T-helper 17 cell (primary cell): ENCODE measurements around the gene NR0B1. TPM values are rescaled to one million over a fixed set of nuclear protein-coding genes. Genes with fewer than 3 reads are reported as not detected.

Experiments
- ATAC-seq: fragments of 150-1000 bp; cut with Tn5 transposase; 2 replicates; pipeline ENCODE4 v1.10.0; 2021; ENCODE audit warnings: mild to moderate bottlenecking, moderate library complexity
- DNase-seq, 3 donors: peaks; one replicate each; pipeline versions ENCODE4 v3.0.0 to v3.0.0-alpha.2; 2020 to 2021
- H3K9me3 ChIP-seq: one replicate; pipeline ENCODE4 v1.7.0; 2013; ENCODE audit warnings: low read length, mild to moderate bottlenecking; ENCODE audit not compliant: control insufficient read depth, poor library complexity, severe bottlenecking
- H3K27ac Mint-ChIP-seq: one replicate; pipeline ENCODE4 v1.8.0; 2022; ENCODE audit warnings: mild to moderate bottlenecking, moderate library complexity, mixed read lengths
- H3K27me3 Mint-ChIP-seq: one replicate; pipeline ENCODE4 v1.8.0; 2022; ENCODE audit warnings: mixed read lengths
- H3K36me3 Mint-ChIP-seq: one replicate; pipeline ENCODE4 v1.8.0; 2022; ENCODE audit warnings: low read depth, mixed read lengths
- H3K4me1 Mint-ChIP-seq: one replicate; pipeline ENCODE4 v1.8.0; 2022; ENCODE audit warnings: mild to moderate bottlenecking, mixed read lengths
- H3K4me3 Mint-ChIP-seq: one replicate; pipeline ENCODE4 v1.8.0; 2022; ENCODE audit warnings: mild to moderate bottlenecking, moderate library complexity, mixed read lengths
- total RNA-seq, 4 donors: library from RNA in 2 of 4; stranded (reverse) in 2 of 4; gene quantifications; one replicate each; pipeline ENCODE4 v1.2.3 and lab custom pipeline; 2022 to 2026

NR0B1 gene, protein sequence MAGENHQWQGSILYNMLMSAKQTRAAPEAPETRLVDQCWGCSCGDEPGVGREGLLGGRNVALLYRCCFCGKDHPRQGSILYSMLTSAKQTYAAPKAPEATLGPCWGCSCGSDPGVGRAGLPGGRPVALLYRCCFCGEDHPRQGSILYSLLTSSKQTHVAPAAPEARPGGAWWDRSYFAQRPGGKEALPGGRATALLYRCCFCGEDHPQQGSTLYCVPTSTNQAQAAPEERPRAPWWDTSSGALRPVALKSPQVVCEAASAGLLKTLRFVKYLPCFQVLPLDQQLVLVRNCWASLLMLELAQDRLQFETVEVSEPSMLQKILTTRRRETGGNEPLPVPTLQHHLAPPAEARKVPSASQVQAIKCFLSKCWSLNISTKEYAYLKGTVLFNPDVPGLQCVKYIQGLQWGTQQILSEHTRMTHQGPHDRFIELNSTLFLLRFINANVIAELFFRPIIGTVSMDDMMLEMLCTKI
- total RNA-seq (not detected), total RNA-seq (lab: John Stamatoyannopoulos, UW) (0 to 0.23 reads per million in 2 donors)

DNA sequence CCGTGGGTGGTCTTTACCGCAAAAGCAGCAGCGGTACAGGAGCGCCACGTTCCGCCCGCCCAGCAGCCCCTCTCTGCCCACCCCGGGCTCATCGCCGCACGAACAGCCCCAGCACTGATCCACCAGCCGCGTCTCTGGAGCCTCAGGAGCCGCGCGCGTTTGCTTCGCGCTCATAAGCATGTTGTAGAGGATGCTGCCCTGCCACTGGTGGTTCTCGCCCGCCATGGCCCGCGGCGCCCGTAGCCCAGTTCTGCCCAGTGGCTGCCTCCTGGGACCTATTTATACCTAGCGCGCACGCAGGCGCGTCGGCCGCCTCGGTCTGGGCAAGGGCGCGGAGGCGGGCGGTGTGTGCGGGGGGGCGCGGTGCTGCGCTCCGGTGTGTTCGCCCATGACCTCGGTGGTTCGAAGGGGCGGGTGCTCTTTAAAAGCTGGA lies at the start of gene NR0B1:
TSS of gene NR0B1 (minus strand) at position 252 of the 433 bp plus-strand sequence. CDS start at position 225, 27 bp downstream.
- H3K4me3 Mint-ChIP-seq = no peak within 1 kb of the TSS
- H3K27ac Mint-ChIP-seq = no peak within 1 kb of the TSS
- H3K4me1 Mint-ChIP-seq = no peaks in the 10 kb centered on the region
- H3K27me3 Mint-ChIP-seq = peaks cover 4% of the 10 kb centered on the region
- no peaks in the 10 kb centered on the region for H3K36me3 Mint-ChIP-seq
- ATAC-seq = no peak
- DNase-seq = no peak
- no peaks in the 10 kb centered on the region for H3K9me3 ChIP-seq

DNA sequence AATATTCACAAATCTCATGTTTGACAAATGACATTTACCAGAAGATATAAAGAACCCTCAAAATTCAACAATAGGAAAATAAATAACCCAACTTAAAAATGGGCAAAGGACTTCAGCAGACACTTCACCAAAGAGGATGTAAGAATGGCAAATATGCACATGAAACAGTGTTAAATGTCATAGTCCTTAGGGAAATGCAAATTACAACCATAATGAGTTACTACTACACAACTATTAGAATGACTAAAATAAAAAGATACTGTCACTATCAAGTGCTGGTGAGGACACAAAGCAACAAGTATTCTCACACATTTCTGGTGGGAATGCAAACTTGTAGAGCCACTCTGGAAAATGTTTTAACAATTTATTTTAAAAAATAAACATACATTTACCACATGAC lies 40.8 kb upstream of the NR0B1 start:
- no peaks in the 10 kb centered on the region for H3K9me3 ChIP-seq
- DNase-seq (no peak), ATAC-seq (no peak)
- Mint-ChIP-seq H3K4me1 (no peaks in the 10 kb centered on the region), H3K36me3 (no peaks in the 10 kb centered on the region), H3K4me3 (no peak overlapping the region), H3K27me3 (no peaks in the 10 kb centered on the region), H3K27ac (no peak overlapping the region)

DNA sequence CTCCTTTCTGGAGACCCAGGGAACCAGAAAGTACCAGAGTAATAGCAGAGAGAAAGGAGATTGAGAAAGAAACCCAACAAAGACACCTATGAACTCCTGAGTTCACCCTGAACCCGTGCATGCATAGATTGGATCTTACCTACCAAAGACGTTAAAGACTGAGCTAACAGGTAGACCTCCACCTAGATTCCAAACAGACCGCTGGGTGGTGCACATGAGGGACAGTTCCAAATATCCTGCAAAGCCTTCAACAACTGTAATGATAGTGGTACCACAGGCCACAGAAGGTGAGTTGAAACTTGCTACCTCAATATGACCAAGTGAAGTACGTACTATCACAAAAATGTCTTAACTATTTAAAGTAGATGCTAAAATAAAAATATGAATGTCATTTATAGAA lies 34.0 kb upstream of the NR0B1 start:
- H3K27ac Mint-ChIP-seq = no peak overlapping the region
- no peaks in the 10 kb centered on the region for H3K36me3 Mint-ChIP-seq
- DNase-seq = no peak

DNA sequence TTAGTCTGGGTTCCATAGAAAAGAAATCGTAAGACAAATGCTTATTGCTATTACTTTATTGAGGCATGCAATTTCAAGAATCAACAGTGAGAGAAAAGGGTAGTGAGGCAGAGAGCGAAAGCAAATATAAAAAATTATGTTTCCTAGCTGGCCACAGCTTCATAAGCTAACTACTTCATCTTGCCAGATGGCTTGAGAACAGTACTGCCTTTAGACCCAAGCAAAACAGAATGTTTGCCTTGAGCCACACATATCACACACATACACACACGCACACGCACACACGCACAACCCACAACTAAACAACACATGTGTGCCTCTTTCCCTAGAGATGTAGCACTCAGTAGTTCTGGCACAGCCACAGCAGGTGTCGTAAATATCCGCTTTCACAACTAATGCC lies 31.6 kb upstream of the NR0B1 start:
- DNase-seq = no peak
- Mint-ChIP-seq H3K36me3 (no peaks in the 10 kb centered on the region), H3K27ac (no peak overlapping the region), H3K4me1 (no peaks in the 10 kb centered on the region), H3K4me3 (no peak overlapping the region), H3K27me3 (no peaks in the 10 kb centered on the region)
- ATAC-seq = no peak
- H3K9me3 ChIP-seq = peaks cover 2% of the 10 kb centered on the region

More for the DNA sequence above, 34.0 kb upstream of the NR0B1 start:
- Mint-ChIP-seq H3K4me1 (no peaks in the 10 kb centered on the region), H3K27me3 (no peaks in the 10 kb centered on the region), H3K4me3 (no peak overlapping the region)
- H3K9me3 ChIP-seq = peaks cover 2% of the 10 kb centered on the region
- no peak for ATAC-seq

DNA sequence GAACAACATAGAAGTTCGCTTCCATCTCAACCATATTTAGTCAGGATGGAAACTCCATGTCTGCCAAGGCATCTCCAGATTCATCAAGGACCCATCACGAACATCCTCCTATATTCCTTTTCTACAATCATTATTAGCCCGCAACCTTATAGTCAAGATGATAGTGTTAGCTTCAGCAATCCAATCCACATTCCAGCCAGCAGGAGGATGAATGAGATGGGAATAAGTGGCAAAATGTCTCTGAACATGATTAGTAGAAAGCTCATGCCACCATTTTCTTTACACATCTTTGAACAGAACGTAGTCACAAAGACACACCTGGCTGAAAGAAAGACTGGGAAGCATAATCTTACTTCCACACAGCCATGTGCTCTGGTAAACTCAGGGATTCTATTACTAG lies 18.6 kb upstream of the NR0B1 start:
- no peaks in the 10 kb centered on the region for H3K9me3 ChIP-seq
- Mint-ChIP-seq H3K27ac (no peak overlapping the region), H3K36me3 (no peaks in the 10 kb centered on the region), H3K27me3 (no peaks in the 10 kb centered on the region), H3K4me1 (no peaks in the 10 kb centered on the region), H3K4me3 (no peak overlapping the region)
- no peak for ATAC-seq
- DNase-seq = no peak

DNA sequence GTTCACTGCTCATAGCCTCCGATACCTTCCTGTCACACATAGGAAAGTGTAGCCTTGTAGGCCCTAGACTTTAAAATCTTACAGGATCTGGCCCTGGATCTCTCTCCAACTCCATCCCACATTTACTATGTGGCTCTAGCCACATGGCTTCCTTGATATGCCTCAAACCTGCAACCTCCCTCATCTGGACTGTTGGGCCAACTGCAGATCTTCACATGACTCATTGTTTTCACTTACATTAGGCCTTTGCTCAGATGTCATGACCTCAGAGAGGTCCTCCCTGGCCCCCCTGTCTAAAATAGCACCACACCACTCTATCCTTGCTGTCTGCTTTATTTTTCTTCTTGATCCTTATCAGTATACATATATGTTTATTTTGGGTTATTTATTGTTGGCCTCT lies 8.1 kb upstream of the NR0B1 start:
- H3K9me3 ChIP-seq = no peaks in the 10 kb centered on the region
- no peak overlapping the region for H3K4me3 Mint-ChIP-seq
- no peaks in the 10 kb centered on the region for H3K27me3 Mint-ChIP-seq
- H3K36me3 Mint-ChIP-seq = no peaks in the 10 kb centered on the region
- H3K27ac Mint-ChIP-seq = no peak overlapping the region
- ATAC-seq (no peak), DNase-seq (no peak)
- H3K4me1 Mint-ChIP-seq = no peaks in the 10 kb centered on the region

DNA sequence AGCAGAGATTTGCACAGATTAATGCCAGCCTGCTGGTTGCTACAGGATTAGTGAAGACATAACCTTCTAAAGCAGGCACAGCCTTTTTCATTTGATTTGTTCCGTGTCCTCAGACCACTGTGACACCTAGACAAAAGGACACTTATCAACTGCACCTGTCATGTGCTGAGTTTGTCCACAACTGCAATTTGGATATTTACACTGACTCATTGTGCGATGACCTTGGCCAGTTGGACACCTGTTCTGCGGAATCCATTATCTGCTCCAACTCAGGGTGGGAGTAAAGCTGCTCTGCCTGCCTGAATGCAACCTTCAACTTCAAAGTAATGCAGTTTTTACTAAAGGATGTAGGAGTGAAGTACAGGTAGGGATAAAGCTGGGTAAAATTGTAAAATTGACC lies 4.1 kb upstream of the NR0B1 start:
- H3K4me3 Mint-ChIP-seq = no peak overlapping the region
- no peaks in the 10 kb centered on the region for H3K4me1 Mint-ChIP-seq
- ATAC-seq (no peak), DNase-seq (no peak)
- no peak overlapping the region for H3K27ac Mint-ChIP-seq
- H3K9me3 ChIP-seq = no peaks in the 10 kb centered on the region
- no peaks in the 10 kb centered on the region for H3K36me3 Mint-ChIP-seq
- H3K27me3 Mint-ChIP-seq = peaks cover 4% of the 10 kb centered on the region

DNA sequence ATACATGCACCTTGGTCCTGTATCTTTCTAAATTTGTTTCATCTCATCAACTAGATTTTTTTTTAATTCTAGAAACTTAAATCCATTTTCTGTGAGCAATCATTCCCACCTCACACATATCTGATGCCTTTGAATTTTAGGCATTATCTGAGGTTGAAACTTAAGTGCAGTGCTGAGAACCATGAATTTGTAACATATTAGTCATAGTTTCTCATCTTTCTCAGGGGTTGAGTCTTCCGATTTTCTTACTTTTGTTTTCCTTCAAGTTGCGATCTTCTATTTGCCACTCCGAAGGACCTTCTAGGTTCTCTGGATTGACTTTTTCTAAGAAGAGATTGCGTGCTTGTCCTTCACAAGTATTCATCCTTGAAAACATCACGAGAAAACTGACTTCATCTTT lies 3.7 kb upstream of the NR0B1 start:
- Mint-ChIP-seq H3K4me3 (no peak overlapping the region), H3K36me3 (no peaks in the 10 kb centered on the region), H3K27ac (no peak overlapping the region), H3K27me3 (peaks cover 4% of the 10 kb centered on the region), H3K4me1 (no peaks in the 10 kb centered on the region)
- ATAC-seq (no peak), DNase-seq (no peak)
- H3K9me3 ChIP-seq = no peaks in the 10 kb centered on the region

DNA sequence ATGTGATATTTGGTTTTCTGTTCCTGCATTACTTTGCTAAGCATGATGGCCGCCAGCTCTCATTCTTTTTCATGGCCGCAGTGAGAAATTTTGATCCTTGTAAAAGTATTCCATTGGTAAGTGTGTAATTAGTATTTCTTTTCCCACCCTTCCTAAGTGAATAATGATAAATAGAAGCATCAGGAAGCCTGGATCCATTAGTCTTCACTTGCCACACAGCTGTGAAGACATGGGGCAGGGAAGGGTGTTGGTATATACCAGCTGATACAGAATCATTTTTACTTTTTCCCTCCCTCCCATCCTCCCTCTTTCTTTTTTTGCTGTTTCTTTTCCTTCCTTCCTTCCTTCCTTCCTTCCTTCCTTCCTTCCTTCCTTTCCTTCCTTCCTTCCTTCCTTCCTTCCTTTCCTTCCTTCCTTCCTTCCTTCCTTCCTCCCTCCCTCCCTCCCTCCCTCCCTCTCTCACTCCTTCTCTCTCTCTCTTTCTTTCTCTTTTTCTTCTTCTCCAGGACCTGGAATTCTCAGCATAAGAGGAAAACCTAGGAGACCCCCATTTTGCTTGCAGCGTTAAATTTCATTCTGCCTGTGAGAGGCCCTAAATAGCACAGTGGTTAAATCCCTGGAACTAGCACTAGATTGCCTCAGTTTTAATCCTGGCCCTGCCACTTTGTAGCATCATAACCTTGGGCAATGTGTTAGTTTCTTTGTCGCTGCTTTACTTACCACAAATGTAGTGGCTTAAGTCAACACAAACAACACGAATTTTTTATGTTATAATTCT lies 1.4 kb upstream of the NR0B1 start:
- Mint-ChIP-seq H3K36me3 (no peaks in the 10 kb centered on the region), H3K4me3 (no peak overlapping the region), H3K27me3 (peaks cover 4% of the 10 kb centered on the region), H3K27ac (no peak overlapping the region), H3K4me1 (no peaks in the 10 kb centered on the region)
- DNase-seq (no peak), ATAC-seq (no peak)
- H3K9me3 ChIP-seq = no peaks in the 10 kb centered on the region

DNA sequence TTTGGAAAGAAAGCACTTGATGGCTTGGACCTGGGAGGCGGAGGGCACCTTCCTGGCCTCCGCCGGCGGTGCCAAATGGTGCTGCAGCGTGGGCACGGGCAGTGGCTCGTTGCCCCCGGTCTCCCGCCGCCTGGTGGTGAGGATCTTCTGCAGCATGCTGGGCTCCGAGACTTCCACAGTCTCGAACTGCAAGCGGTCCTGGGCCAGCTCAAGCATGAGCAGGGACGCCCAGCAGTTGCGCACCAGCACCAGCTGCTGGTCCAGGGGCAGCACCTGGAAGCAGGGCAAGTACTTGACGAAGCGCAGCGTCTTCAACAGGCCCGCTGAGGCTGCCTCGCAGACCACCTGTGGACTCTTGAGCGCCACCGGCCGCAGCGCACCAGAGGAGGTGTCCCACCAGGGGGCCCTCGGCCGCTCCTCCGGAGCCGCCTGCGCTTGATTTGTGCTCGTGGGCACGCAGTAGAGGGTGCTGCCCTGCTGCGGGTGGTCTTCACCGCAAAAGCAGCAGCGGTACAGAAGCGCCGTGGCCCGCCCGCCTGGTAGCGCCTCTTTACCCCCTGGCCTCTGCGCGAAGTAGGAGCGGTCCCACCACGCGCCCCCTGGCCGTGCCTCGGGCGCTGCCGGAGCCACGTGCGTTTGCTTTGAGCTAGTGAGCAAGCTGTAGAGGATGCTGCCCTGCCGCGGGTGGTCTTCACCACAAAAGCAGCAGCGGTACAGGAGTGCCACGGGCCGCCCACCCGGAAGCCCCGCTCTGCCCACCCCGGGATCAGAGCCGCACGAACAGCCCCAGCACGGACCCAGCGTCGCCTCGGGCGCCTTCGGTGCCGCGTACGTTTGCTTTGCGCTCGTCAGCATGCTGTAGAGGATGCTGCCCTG lies 689 bp downstream of the NR0B1 start:
- Mint-ChIP-seq H3K4me3 (no peak overlapping the region), H3K27me3 (peaks cover 4% of the 10 kb centered on the region), H3K27ac (no peak overlapping the region), H3K4me1 (no peaks in the 10 kb centered on the region), H3K36me3 (no peaks in the 10 kb centered on the region)
- DNase-seq = no peak
- no peaks in the 10 kb centered on the region for H3K9me3 ChIP-seq
- ATAC-seq = no peak

DNA sequence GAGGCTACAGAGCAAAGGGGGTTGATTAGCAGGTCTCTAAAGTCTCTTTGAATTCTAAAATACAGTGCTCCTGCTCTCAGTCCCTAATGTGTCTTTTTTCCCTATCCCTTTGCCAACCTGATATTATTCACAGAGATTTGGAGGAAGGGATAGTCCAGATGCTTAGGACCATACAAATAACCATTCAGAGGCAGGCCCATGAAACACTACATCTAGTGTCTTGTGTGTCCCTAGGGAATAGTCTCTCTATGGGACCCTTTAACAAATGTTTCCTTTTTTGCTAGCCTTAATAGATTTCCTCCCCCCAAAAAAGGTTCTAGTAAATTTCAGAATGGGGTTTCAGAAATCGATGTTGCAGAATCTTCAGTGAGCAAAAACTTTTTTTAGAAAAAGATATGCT lies 1.7 kb downstream of the NR0B1 start:
- H3K27me3 Mint-ChIP-seq = peaks cover 4% of the 10 kb centered on the region
- H3K9me3 ChIP-seq = no peaks in the 10 kb centered on the region
- no peak overlapping the region for H3K27ac Mint-ChIP-seq
- no peak for DNase-seq
- H3K4me1 Mint-ChIP-seq = no peaks in the 10 kb centered on the region
- ATAC-seq = no peak
- H3K4me3 Mint-ChIP-seq = no peak overlapping the region
- H3K36me3 Mint-ChIP-seq = no peaks in the 10 kb centered on the region

DNA sequence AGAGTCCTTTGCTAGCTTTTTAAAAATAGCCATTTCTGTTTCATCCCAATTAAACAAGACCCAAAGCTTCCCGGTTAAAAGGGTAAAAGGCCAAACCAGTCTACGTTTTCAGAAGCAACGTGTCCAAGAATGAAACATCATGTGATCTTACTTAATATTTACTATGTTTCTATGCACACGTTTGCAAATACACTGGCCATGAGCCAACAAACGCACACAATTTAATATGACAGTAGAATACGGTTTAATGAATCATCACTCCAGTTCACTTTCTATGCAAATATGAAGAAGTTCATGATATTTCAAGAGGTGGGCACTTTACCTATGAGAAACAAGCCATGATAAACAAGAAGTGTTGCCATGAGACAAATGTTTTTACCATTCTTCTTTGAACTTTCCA lies 4.3 kb downstream of the NR0B1 start:
- Mint-ChIP-seq H3K4me1 (no peaks in the 10 kb centered on the region), H3K27ac (no peak overlapping the region), H3K36me3 (no peaks in the 10 kb centered on the region), H3K27me3 (no peaks in the 10 kb centered on the region), H3K4me3 (no peak overlapping the region)
- H3K9me3 ChIP-seq = no peaks in the 10 kb centered on the region
- ATAC-seq (no peak), DNase-seq (no peak)

DNA sequence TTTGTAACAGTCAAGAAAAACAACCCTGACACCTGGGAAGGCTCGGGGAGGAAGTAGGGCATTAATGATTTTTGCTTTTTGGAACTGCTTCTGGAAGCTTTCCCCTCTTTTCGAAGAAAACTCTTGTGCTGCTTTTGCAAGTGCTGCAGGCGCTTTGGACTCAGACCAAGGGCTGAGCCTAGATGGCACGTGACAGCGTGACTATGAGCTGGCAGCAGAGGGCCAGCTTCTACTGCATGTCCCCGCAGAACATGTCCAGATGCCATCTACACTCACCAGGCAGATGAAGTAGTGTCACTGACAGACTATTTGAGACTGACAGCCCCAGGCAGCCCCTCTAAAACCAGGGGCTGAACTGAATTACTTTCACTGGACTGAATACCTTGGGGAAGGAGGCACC lies 6.2 kb downstream of the NR0B1 start:
- Mint-ChIP-seq H3K4me1 (no peaks in the 10 kb centered on the region), H3K4me3 (no peak overlapping the region), H3K36me3 (no peaks in the 10 kb centered on the region), H3K27me3 (no peaks in the 10 kb centered on the region), H3K27ac (no peak overlapping the region)
- DNase-seq (no peak), ATAC-seq (no peak)
- H3K9me3 ChIP-seq = no peaks in the 10 kb centered on the region
